ENCODE results near the gene ANO7.

The ANO7 gene

GRCh38 chr2:241229563-241230401 lies 41.3 kb downstream of the ANO7 start:
- no peak for FAIRE-seq

GRCh38 chr2:241230435-241230834 lies 42.0 kb downstream of the ANO7 start:
- no peak for FAIRE-seq

- no peak for FAIRE-seq
These were observed 44.5 kb downstream of the ANO7 start for GRCh38 chr2:241232736-241233575.

GRCh38 chr2:241234066-241234790 lies 45.8 kb downstream of the ANO7 start:
- no peak for FAIRE-seq

GRCh38 chr2:241234962-241235740 lies 46.7 kb downstream of the ANO7 start:
- FAIRE-seq: no peak

GRCh38 chr2:241235859-241236593 lies 47.5 kb downstream of the ANO7 start:
- FAIRE-seq: no peak

- FAIRE-seq: no peak
These were observed 48.6 kb downstream of the ANO7 start for GRCh38 chr2:241237047-241237446.

- no peak for FAIRE-seq
These were observed 49.5 kb downstream of the ANO7 start for GRCh38 chr2:241237949-241238371.

GRCh38 chr2:241238693-241239198 lies 50.3 kb downstream of the ANO7 start:
- FAIRE-seq: no peak

GRCh38 chr2:241239552-241240202 lies 51.2 kb downstream of the ANO7 start:
- FAIRE-seq: no peak

- no peak for FAIRE-seq
These were observed 52.0 kb downstream of the ANO7 start for GRCh38 chr2:241240320-241241004.

- FAIRE-seq: no peak
These were observed 53.2 kb downstream of the ANO7 start for GRCh38 chr2:241241669-241242068.

GRCh38 chr2:241242306-241242705 lies 53.8 kb downstream of the ANO7 start:
- no peak for FAIRE-seq

- no peak for FAIRE-seq
These were observed 55.9 kb downstream of the ANO7 start for GRCh38 chr2:241244368-241244767.

- no peak for FAIRE-seq
These were observed 59.8 kb downstream of the ANO7 start for GRCh38 chr2:241248289-241248688.

- no peak for FAIRE-seq
These were observed 60.4 kb downstream of the ANO7 start for GRCh38 chr2:241248897-241249296.

- FAIRE-seq: no peak
These were observed 61.2 kb downstream of the ANO7 start for GRCh38 chr2:241249654-241250053.

GRCh38 chr2:241252778-241253475 lies 64.5 kb downstream of the ANO7 start:
- no peak for FAIRE-seq

GRCh38 chr2:241254904-241255351 lies 66.5 kb downstream of the ANO7 start:
- no peak for FAIRE-seq

Data from colon (tissue), 2 donors.